Naive thymus-derived CD4-positive, alpha-beta T cell (primary cell): ENCODE data around the gene NUP50. TPM values are rescaled to one million over a fixed set of nuclear protein-coding genes. Genes with fewer than 3 reads are reported as not detected.

ENCODE experiments used
- ATAC-seq: fragments of 150-1000 bp; cut with Tn5 transposase; 2 replicates; pipeline ENCODE4 v1.10.0; 2021; ENCODE audit warnings: mild to moderate bottlenecking, moderate library complexity
- CTCF ChIA-PET: fragments of 350-600 bp; sonication (Branson Sonifier 250); formaldehyde crosslinking; loops from one replicate; lab custom pipeline; 2021; ENCODE audit warnings: antibody characterized with exemption; lab: Charles Lee
- POLR2A ChIA-PET: fragments of 350-600 bp; sonication (Branson Sonifier 250); formaldehyde crosslinking; loops from one replicate; lab custom pipeline; 2021; ENCODE audit warnings: antibody characterized with exemption, inconsistent platforms; lab: Charles Lee
- DNase-seq, 9 donors: peaks; one replicate each; pipeline versions ENCODE4 v3.0.0 to v3.0.0-alpha.2; 2020 to 2022; ENCODE audit warnings: mixed read lengths in 1 of 9
- H3K27ac ChIP-seq: one replicate; pipeline ENCODE4 v1.7.0; 2013; ENCODE audit warnings: mild to moderate bottlenecking, low read depth, low read length, moderate library complexity
- H3K27me3 ChIP-seq, 2 donors: one replicate each; pipeline ENCODE4 v1.7.0; 2013; ENCODE audit warnings: low read length in 2 of 2, mild to moderate bottlenecking in 2 of 2, moderate library complexity in 2 of 2; ENCODE audit not compliant: control insufficient read depth in 2 of 2, insufficient read depth in 2 of 2
- H3K36me3 ChIP-seq, 3 experiments: 1 replicate in 2 of 3; 2 replicates in 1 of 3; pipeline ENCODE4 v1.7.0; 2013; ENCODE audit warnings: low read length in 3 of 3, mild to moderate bottlenecking in 3 of 3, moderate library complexity in 1 of 3; ENCODE audit not compliant: insufficient read depth in 3 of 3, control insufficient read depth in 2 of 3
- H3K4me1 ChIP-seq, 2 donors: one replicate each; pipeline ENCODE4 v1.7.0; 2013; ENCODE audit warnings: low read length in 2 of 2, mild to moderate bottlenecking in 2 of 2, moderate library complexity in 1 of 2; ENCODE audit not compliant: control insufficient read depth in 2 of 2, insufficient read depth in 2 of 2
- H3K4me3 ChIP-seq: 2 replicates; pipeline ENCODE4 v1.7.0; 2013; ENCODE audit warnings: mild to moderate bottlenecking, low read length
- H3K9me3 ChIP-seq, 3 experiments: 1 replicate in 2 of 3; 2 replicates in 1 of 3; pipeline ENCODE4 v1.7.0; 2013; ENCODE audit warnings: low read length in 3 of 3; ENCODE audit not compliant: control insufficient read depth in 2 of 3
- H3K27ac Mint-ChIP-seq, 9 donors: one replicate each; pipeline ENCODE4 v1.8.0; 2020 to 2022; ENCODE audit warnings: mixed read lengths in 9 of 9, mild to moderate bottlenecking in 8 of 9, moderate library complexity in 5 of 9, inconsistent platforms in 2 of 9
- H3K27me3 Mint-ChIP-seq, 5 donors: one replicate each; pipeline ENCODE4 v1.8.0; 2021 to 2022; ENCODE audit warnings: mixed read lengths in 5 of 5, mild to moderate bottlenecking in 1 of 5
- H3K36me3 Mint-ChIP-seq, 5 donors: one replicate each; pipeline ENCODE4 v1.8.0; 2020 to 2022; ENCODE audit warnings: mixed read lengths in 5 of 5, mild to moderate bottlenecking in 3 of 5, inconsistent platforms in 1 of 5
- H3K4me1 Mint-ChIP-seq, 7 donors: one replicate each; pipeline ENCODE4 v1.8.0; 2020 to 2022; ENCODE audit warnings: mixed read lengths in 7 of 7, mild to moderate bottlenecking in 3 of 7, inconsistent platforms in 1 of 7
- H3K4me3 Mint-ChIP-seq, 10 donors: one replicate each; pipeline ENCODE4 v1.8.0; 2020 to 2022; ENCODE audit warnings: mild to moderate bottlenecking in 10 of 10, mixed read lengths in 10 of 10, moderate library complexity in 6 of 10, inconsistent platforms in 2 of 10
- H3K9me3 Mint-ChIP-seq, 11 donors: one replicate each; pipeline ENCODE4 v1.8.0; 2020 to 2022; ENCODE audit warnings: mixed read lengths in 11 of 11, mild to moderate bottlenecking in 4 of 11, inconsistent platforms in 1 of 11, moderate library complexity in 1 of 11
- intact Hi-C, 2 donors: fragments of 100-400 bp; cut with micrococcal nuclease; formaldehyde crosslinking; loops; one replicate each; pipeline ENCODE4 v1.15.1; 2023
- polyA plus RNA-seq, 2 donors: library from polyadenylated mRNA; unstranded; fragments of 300-500 nt; fragmentation: Illumina TruSeq; gene quantifications; one replicate each; pipeline ENCODE4 v1.2.3, GENCODE V29; 2021
- total RNA-seq, 6 experiments: library from RNA in 5 of 6; stranded (reverse) in 5 of 6; gene quantifications; 1 replicate in 5 of 6; 2 replicates in 1 of 6; pipeline ENCODE4 v1.2.3 and lab custom pipeline; 2021 to 2026

NUP50 gene
- total and polyA plus RNA-seq, 7 experiments from 2014 or later: 50.6 to 151 (median 113) TPM

DNA sequence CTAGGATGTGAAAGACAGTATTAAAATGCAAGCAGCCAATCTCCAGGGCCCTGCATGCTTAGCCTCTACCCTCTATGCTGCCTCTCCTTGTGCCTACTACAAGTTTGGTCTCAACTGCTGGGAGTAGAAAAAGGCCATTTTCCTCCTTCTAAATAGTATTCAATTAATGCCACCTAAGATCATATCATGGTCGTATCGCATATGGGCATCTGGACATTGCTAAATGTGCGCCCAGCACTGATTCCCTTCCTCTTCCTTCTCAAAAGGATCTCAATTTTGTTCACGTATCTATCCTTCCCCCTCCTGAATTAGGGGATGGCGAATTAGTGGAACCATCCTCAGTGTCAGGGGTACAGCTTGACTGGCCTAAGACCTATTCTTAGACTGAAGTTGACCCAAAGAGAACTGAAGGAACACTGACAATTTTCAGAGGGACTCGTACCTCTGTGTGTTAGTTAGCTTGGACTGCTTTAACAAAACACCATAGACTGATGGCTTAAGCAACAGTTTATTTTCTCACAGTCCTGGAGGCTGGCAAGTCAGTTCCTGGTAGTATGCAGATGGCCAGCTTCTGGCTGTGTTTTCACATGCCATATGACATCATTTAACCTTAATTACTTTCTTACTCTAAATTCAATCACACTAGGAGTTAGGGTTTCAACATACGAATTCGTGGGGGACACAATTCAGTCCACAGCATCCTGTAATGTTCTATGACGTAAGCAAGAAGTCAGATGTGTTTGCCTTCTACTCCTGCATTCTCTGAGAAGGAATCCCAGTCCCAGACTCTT, 8.5 kb upstream of the NUP50 start:
- Mint-ChIP-seq H3K9me3 (no peaks in the 10 kb centered on the region), H3K27ac (peak overlapping the region in 1 of 9 donors; percentile 45), H3K27me3 (no peaks in the 10 kb centered on the region), H3K4me1 (peaks cover 13 to 21% (median 16%) of the 10 kb centered on the region in 7 donors), H3K4me3 (no peak overlapping the region), H3K36me3 (peaks cover 11 to 38% (median 28%) of the 10 kb centered on the region in 5 donors)
- ChIA-PET POLR2A (no interaction called here), CTCF (no interaction called here)
- Histone ChIP-seq H3K27me3 (no peaks in the 10 kb centered on the region), H3K4me3 (no peak overlapping the region), H3K27ac (no peak overlapping the region), H3K9me3 (no peaks in the 10 kb centered on the region), H3K36me3 (peaks cover 0 to 18% (median 0%) of the 10 kb centered on the region in 3 experiments), H3K4me1 (peaks cover 4 to 8% of the 10 kb centered on the region in 2 donors)
- intact Hi-C loops: no loop called here
- DNase-seq (no peak), ATAC-seq (no peak)

GRCh38 chr22:45157907-45158306, 5.8 kb upstream of the NUP50 start:
- POLR2A ChIA-PET: interaction anchor here (0.9 kb wide), 1 partner anchor 16 kb away, joined by 3 read pairs; no protein-coding TSS in a partner anchor
- DNase-seq (no peak), ATAC-seq (no peak)
- Mint-ChIP-seq H3K27ac (no peak overlapping the region), H3K27me3 (no peaks in the 10 kb centered on the region), H3K4me3 (no peak overlapping the region), H3K4me1 (peaks cover 15 to 32% (median 27%) of the 10 kb centered on the region in 7 donors), H3K36me3 (peaks cover 5 to 23% (median 16%) of the 10 kb centered on the region in 5 donors), H3K9me3 (no peaks in the 10 kb centered on the region)
- no peaks in the 10 kb centered on the region for H3K9me3 ChIP-seq
- CTCF ChIA-PET: no interaction called here
- H3K27me3 ChIP-seq: no peaks in the 10 kb centered on the region
- peaks cover 0 to 18% (median 0%) of the 10 kb centered on the region in 3 experiments for H3K36me3 ChIP-seq
- intact Hi-C loops: no loop called here
- H3K4me1 ChIP-seq: peaks cover 8 to 10% of the 10 kb centered on the region in 2 donors
- H3K27ac ChIP-seq: no peak overlapping the region
- no peak overlapping the region for H3K4me3 ChIP-seq

- Mint-ChIP-seq H3K4me3 (peak overlapping the region in 4 of 10 donors; percentile 13 to 49 (median 31)), H3K36me3 (peaks cover 8 to 17% (median 9%) of the 10 kb centered on the region in 5 donors), H3K4me1 (peaks cover 19 to 38% (median 32%) of the 10 kb centered on the region in 7 donors), H3K9me3 (no peaks in the 10 kb centered on the region), H3K27ac (peak overlapping the region in 8 of 9 donors; percentile 10 to 71 (median 38)), H3K27me3 (no peaks in the 10 kb centered on the region)
- H3K9me3 ChIP-seq: no peaks in the 10 kb centered on the region
- DNase-seq (no peak), ATAC-seq (no peak)
- H3K4me3 ChIP-seq: no peak overlapping the region
- POLR2A ChIA-PET: interaction anchor here (0.9 to 2.4 kb wide), 3 partner anchors 11 to 16 kb away, joined by 3 to 7 read pairs (median 7); no protein-coding TSS in a partner anchor
- CTCF ChIA-PET: interaction anchor here (1.1 kb wide), 1 partner anchor 14 kb away, joined by 3 read pairs; no protein-coding TSS in a partner anchor
- intact Hi-C loops: loop anchor here in 1 of 2 donors (5.0 kb wide), 2 partner anchors 82 to 157 kb away; partner anchors contain the start of gene KIAA0930
- peaks cover 9 to 14% of the 10 kb centered on the region in 2 donors for H3K4me1 ChIP-seq
- peaks cover 0 to 23% (median 0%) of the 10 kb centered on the region in 3 experiments for H3K36me3 ChIP-seq
- H3K27me3 ChIP-seq: no peaks in the 10 kb centered on the region
- no peak overlapping the region for H3K27ac ChIP-seq
Observed at GRCh38 chr22:45159652-45160462, 3.9 kb upstream of the NUP50 start.

DNA sequence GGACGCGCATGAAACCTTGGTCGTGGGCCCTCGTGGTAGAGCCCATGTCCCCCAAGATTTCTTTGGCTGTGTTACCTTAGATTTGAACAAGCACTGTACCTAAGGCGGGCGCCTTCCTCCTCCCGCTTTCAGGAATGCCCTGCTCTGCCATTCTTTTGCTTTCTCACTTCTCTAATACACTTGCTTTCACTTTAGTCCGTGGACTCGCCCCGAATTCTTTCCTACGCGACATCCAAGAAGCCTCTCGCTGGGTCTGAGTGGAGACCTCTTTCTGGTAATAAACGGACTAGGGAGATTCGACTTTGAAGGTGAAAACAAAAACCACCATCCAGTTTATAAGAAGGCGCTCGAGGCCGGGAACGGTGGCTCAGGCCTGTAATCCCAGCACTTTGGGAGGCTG, 1.2 kb upstream of the NUP50 start:
- Mint-ChIP-seq H3K4me3 (peak overlapping the region; percentile 77 to 99 (median 93)), H3K27me3 (no peaks in the 10 kb centered on the region), H3K36me3 (peaks cover 3 to 15% (median 6%) of the 10 kb centered on the region in 5 donors), H3K27ac (peak overlapping the region in 6 of 9 donors; percentile 18 to 95 (median 88)), H3K4me1 (peaks cover 37 to 64% (median 56%) of the 10 kb centered on the region in 7 donors), H3K9me3 (no peaks in the 10 kb centered on the region)
- ChIA-PET POLR2A (interaction anchor here (0.5 to 3.8 kb wide), 4 partner anchors 9 to 533 kb away, joined by 3 to 33 read pairs (median 5); no protein-coding TSS in a partner anchor), CTCF (interaction anchor here (0.5 kb wide), 1 partner anchor 84 kb away, joined by 4 read pairs; no protein-coding TSS in a partner anchor)
- intact Hi-C loops: loop anchor here in 1 of 2 donors (5.0 kb wide), 2 partner anchors 80 to 155 kb away; partner anchors contain the start of gene KIAA0930
- no peaks in the 10 kb centered on the region for H3K9me3 ChIP-seq
- no peak overlapping the region for H3K27ac ChIP-seq
- ATAC-seq (no peak), DNase-seq (no peak)
- H3K27me3 ChIP-seq: no peaks in the 10 kb centered on the region
- H3K4me1 ChIP-seq: peaks cover 26 to 30% of the 10 kb centered on the region in 2 donors
- peak overlapping the region; percentile 81 for H3K4me3 ChIP-seq
- peaks cover 0 to 20% (median 0%) of the 10 kb centered on the region in 3 experiments for H3K36me3 ChIP-seq

DNA sequence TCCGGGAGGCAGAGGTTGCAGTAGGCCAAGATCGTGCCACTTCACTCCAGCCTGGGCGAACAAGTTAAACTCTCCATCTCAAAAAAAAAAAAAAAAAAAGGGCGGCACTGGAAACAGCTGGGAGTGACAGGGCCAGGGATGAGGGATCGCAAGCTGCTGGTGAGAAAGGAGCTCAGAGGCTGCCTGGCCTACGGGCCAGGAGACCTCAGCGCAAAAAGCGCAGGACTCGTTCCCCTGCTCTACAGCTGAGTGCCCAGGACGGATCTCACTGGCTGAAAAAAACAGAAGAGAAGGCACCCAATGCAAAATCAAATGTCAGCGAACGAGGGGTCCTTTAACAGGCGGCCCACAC, 650 bp upstream of the NUP50 start:
- DNase-seq: no peak
- Mint-ChIP-seq H3K9me3 (no peaks in the 10 kb centered on the region), H3K27me3 (no peaks in the 10 kb centered on the region), H3K4me1 (peaks cover 37 to 67% (median 57%) of the 10 kb centered on the region in 7 donors), H3K36me3 (peaks cover under 1 to 15% (median 5%) of the 10 kb centered on the region in 5 donors), H3K4me3 (peak overlapping the region; percentile 77 to 99 (median 93)), H3K27ac (peak overlapping the region; percentile 72 to 95 (median 88))
- Histone ChIP-seq H3K27me3 (no peaks in the 10 kb centered on the region), H3K27ac (peak overlapping the region; percentile 77), H3K36me3 (peaks cover 0 to 16% (median 0%) of the 10 kb centered on the region in 3 experiments), H3K9me3 (no peaks in the 10 kb centered on the region), H3K4me3 (peak overlapping the region; percentile 81), H3K4me1 (peaks cover 26 to 30% of the 10 kb centered on the region in 2 donors)
- ChIA-PET POLR2A (interaction anchor here (0.5 to 3.8 kb wide), 7 partner anchors 9 to 873 kb away, joined by 3 to 33 read pairs (median 4); no protein-coding TSS in a partner anchor), CTCF (interaction anchor here (0.5 to 1.3 kb wide), 2 partner anchors 10 to 84 kb away, joined by 4 to 5 read pairs; no protein-coding TSS in a partner anchor)
- intact Hi-C loops: loop anchor here (1.0 to 5.0 kb wide), 5 partner anchors 10 to 154 kb away; partner anchors contain the start of genes FAM118A (in 1 of the 2) and KIAA0930 (in 1 of the 2)
- ATAC-seq: peak; percentile 31
